ENCODE results near the gene GHRL. TPM values are rescaled to one million over a fixed set of nuclear protein-coding genes. Genes with fewer than 3 reads are reported as not detected.

Gene GHRL
- total and polyA plus RNA-seq, 2 donors, result 0.11 TPM; not detected in 1

- no peak for DNase-seq (ENCODE audit: extremely low spot score)
- H3K4me3 ChIP-seq (ENCODE audit: low read depth, low read length), result no peak overlapping the region
- no peaks in the 10 kb centered on the region for H3K36me3 ChIP-seq (ENCODE audit: insufficient read depth)
- no peak overlapping the region for H3K27ac ChIP-seq (ENCODE audit: low read depth)
- H3K4me1 ChIP-seq (ENCODE audit: insufficient read depth), result no peaks in the 10 kb centered on the region
- WGBS, result 81% methylated on average over 11 of the region's 11 CpGs
Observed at GRCh38 chr3:10334042-10334441, 41.3 kb upstream of the GHRL start.

DNA sequence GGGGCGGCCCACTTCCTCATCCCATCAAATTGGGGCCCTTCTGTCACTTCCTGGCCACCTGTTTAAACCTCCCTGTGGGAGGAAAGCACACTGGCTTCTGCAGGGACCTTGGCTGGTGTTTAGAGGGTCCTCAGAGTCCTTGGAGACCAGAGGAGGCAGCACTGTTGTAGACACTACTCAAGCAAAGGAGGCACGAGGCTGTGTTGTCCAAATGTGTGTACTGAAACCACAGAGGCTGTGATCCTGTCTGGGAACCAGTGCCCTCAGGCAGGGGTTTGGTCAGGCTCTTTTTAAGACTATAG, 40.6 kb upstream of the GHRL start:
- WGBS, result 72% methylated on average over 2 of the region's 2 CpGs
- no peak overlapping the region for H3K27ac ChIP-seq (ENCODE audit: low read depth)
- no peak for DNase-seq (ENCODE audit: extremely low spot score)
- no peaks in the 10 kb centered on the region for H3K36me3 ChIP-seq (ENCODE audit: insufficient read depth)
- H3K4me3 ChIP-seq (ENCODE audit: low read depth, low read length), result no peak overlapping the region
- no peaks in the 10 kb centered on the region for H3K4me1 ChIP-seq (ENCODE audit: insufficient read depth)

DNA sequence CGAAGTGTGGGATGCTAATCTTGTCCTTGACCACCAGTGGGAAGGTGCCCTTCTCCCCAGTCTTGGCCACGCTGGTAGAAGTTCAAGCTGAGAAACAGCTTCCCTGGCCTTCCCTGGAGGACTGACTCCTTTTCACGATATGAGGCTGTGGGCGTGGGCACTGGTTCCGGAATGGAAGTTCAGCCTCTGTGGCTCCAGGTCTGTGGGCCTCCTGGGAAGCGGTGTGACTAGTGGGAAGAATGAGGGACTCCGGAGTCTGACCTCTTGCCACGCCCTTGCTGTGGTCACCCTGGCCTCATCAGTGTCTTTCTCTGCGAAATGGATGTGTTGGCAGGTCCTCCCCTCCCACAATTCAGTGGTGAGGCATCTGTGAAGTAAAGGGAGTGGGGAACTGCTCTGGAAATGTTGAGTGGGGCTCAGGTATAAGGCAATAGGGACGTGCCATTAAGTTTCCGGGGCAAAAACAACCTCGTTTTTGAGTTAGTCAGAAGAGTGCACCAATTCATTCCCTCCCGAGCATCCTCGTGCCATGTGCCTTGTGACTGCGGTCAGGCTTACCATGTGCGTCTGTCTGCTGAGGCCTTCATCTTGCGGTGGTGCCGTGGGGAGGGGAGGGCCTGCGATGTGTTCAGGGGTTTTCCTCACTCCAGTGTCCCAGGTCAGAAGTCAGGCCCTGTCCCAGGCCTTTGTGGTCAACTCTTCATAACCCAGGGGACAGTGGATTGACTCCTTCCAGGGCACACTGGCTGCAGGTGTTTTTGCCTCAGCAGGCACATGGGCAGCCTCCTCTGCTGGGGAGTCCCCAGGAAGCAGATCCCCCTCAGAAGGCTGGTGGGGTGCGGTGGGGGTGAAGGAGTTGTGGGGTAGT, 40.0 kb upstream of the GHRL start:
- H3K27ac ChIP-seq (ENCODE audit: low read depth), result no peak overlapping the region
- no peaks in the 10 kb centered on the region for H3K36me3 ChIP-seq (ENCODE audit: insufficient read depth)
- no peak for DNase-seq (ENCODE audit: extremely low spot score)
- no peak overlapping the region for H3K4me3 ChIP-seq (ENCODE audit: low read depth, low read length)
- H3K4me1 ChIP-seq (ENCODE audit: insufficient read depth), result no peaks in the 10 kb centered on the region
- 88% methylated on average over 20 of the region's 20 CpGs for WGBS

GRCh38 chr3:10331320-10331719, 38.6 kb upstream of the GHRL start:
- Histone ChIP-seq H3K27ac (ENCODE audit: low read depth) (no peak overlapping the region), H3K4me1 (ENCODE audit: insufficient read depth) (no peaks in the 10 kb centered on the region), H3K4me3 (ENCODE audit: low read depth, low read length) (no peak overlapping the region), H3K36me3 (ENCODE audit: insufficient read depth) (no peaks in the 10 kb centered on the region)
- DNase-seq (ENCODE audit: extremely low spot score), result no peak
- 80% methylated on average over 8 of the region's 8 CpGs for WGBS

GRCh38 chr3:10330319-10330718, 37.6 kb upstream of the GHRL start:
- Histone ChIP-seq H3K27ac (ENCODE audit: low read depth) (no peak overlapping the region), H3K36me3 (ENCODE audit: insufficient read depth) (no peaks in the 10 kb centered on the region), H3K4me3 (ENCODE audit: low read depth, low read length) (no peak overlapping the region), H3K4me1 (ENCODE audit: insufficient read depth) (no peaks in the 10 kb centered on the region)
- DNase-seq (ENCODE audit: extremely low spot score), result no peak
- 74% methylated on average over 12 of the region's 12 CpGs for WGBS

GRCh38 chr3:10329495-10330015, 36.8 kb upstream of the GHRL start:
- Histone ChIP-seq H3K4me3 (ENCODE audit: low read depth, low read length) (no peak overlapping the region), H3K4me1 (ENCODE audit: insufficient read depth) (no peaks in the 10 kb centered on the region), H3K27ac (ENCODE audit: low read depth) (no peak overlapping the region), H3K36me3 (ENCODE audit: insufficient read depth) (no peaks in the 10 kb centered on the region)
- WGBS, result 74% methylated on average over 14 of the region's 14 CpGs
- no peak for DNase-seq (ENCODE audit: extremely low spot score)

DNA sequence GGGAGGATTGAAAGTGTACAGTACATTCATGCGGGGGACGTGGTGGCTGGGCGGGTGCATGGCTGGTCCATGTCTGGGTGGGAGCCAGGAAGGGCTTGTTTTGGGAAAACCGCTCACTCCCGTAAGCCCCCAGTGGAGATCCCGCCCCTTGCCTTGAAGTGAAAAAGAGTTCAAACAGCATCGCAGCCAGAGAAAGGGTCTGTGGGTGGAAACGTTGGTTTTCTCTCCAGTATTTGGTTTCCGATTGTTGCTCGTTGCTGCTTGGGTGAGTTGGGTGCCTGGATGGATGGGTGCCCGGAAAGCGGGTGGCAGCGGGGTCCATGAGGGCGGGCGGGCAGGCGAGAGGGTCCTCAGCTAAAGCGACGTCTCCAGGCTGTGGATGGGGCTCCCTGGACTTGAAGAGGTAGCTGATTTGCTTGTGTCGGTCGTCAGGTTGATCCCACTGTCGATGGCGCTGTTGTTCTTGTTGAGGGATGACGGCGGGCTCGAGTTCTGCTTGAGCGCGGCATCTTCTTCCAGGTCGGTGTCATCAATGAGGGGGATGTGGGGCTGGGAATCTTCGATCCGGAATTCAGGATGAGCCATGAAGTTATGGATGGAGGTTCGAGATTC, 35.8 kb upstream of the GHRL start:
- DNase-seq (ENCODE audit: extremely low spot score), result no peak
- Histone ChIP-seq H3K27ac (ENCODE audit: low read depth) (no peak overlapping the region), H3K36me3 (ENCODE audit: insufficient read depth) (no peaks in the 10 kb centered on the region), H3K4me3 (ENCODE audit: low read depth, low read length) (no peak overlapping the region), H3K4me1 (ENCODE audit: insufficient read depth) (no peaks in the 10 kb centered on the region)
- WGBS, result 42% methylated on average over 31 of the region's 31 CpGs

DNA sequence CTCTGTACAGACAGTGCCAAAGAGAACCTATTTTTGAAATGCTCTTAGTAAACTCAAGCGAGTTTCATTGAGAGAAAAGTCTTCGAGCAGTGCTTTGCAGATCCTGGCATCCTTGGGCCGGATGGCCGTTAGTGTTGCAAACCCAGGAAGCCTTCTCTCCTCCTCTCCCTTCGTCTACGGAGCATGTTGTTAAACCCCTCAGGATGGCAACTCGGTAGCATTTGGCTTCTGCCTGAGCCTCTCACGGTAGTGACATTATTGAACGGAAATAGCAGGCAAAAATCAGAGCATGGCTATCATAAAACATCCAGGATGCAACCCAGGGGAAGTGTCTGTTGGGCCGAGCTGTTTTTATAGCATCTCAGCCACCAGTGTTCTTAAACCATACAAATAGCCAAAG, 34.8 kb upstream of the GHRL start:
- DNase-seq (ENCODE audit: extremely low spot score), result no peak

GRCh38 chr3:10322352-10322710, 29.6 kb upstream of the GHRL start:
- H3K27ac ChIP-seq (ENCODE audit: low read depth), result no peak overlapping the region
- H3K4me1 ChIP-seq (ENCODE audit: insufficient read depth), result no peaks in the 10 kb centered on the region
- no peak overlapping the region for H3K4me3 ChIP-seq (ENCODE audit: low read depth, low read length)
- WGBS, result 86% methylated on average over 1 of the region's 1 CpG
- no peaks in the 10 kb centered on the region for H3K36me3 ChIP-seq (ENCODE audit: insufficient read depth)
- DNase-seq (ENCODE audit: extremely low spot score), result no peak

More for the DNA sequence above, 34.8 kb upstream of the GHRL start:
- H3K27ac ChIP-seq (ENCODE audit: low read depth), result no peak overlapping the region
- no peaks in the 10 kb centered on the region for H3K4me1 ChIP-seq (ENCODE audit: insufficient read depth)
- WGBS, result 44% methylated on average over 10 of the region's 10 CpGs
- no peak overlapping the region for H3K4me3 ChIP-seq (ENCODE audit: low read depth, low read length)
- no peaks in the 10 kb centered on the region for H3K36me3 ChIP-seq (ENCODE audit: insufficient read depth)

DNA sequence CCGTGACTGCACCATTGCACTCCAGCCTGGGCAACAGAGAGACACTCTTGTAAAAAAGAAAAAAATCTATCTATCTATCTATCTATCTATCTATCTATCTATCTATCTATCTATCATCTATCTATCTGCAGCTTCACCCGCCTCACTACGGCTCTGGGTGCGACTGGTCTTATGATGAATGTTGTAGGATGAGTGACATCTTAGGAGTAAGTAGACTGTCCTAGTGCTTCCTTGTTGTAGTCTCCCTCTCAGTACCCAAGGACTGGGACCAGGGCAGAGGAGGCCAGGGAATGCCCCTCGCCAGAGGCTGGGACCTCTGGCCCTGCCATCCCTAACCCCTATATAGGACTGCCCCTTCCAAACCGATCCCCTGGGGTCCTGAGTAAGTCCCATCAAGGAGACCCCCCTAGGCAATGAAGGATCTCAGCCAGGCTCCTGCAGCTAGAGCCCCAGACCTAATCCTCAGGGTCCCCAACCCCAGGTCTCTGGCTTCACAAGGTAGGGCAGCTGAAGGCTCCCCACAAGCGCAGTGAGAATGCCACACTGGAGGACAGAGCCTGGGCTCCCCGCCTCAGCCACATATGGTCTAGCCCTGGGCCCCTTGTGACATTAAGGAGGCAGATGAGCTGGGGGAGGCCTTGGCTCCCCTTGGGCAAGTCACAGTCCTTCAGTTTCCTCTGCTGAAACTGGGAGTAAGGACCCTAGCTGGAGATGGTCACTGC, 29.0 kb upstream of the GHRL start:
- Histone ChIP-seq H3K27ac (ENCODE audit: low read depth) (no peak overlapping the region), H3K4me1 (ENCODE audit: insufficient read depth) (no peaks in the 10 kb centered on the region), H3K36me3 (ENCODE audit: insufficient read depth) (no peaks in the 10 kb centered on the region), H3K4me3 (ENCODE audit: low read depth, low read length) (no peak overlapping the region)
- DNase-seq (ENCODE audit: extremely low spot score), result no peak
- WGBS, result 95% methylated on average over 8 of the region's 8 CpGs

- 0% methylated on average over 9 of the region's 9 CpGs for whole genome bisulfite sequencing
- DNase-seq (ENCODE audit: extremely low spot score), result no peak
- Histone ChIP-seq H3K4me3 (ENCODE audit: low read depth, low read length) (peak overlapping the region; percentile 73), H3K36me3 (ENCODE audit: insufficient read depth) (no peaks in the 10 kb centered on the region), H3K27ac (ENCODE audit: low read depth) (peak overlapping the region; percentile 17), H3K4me1 (ENCODE audit: insufficient read depth) (no peaks in the 10 kb centered on the region)
Observed at GRCh38 chr3:10320320-10320677, 27.6 kb upstream of the GHRL start.

- no peaks in the 10 kb centered on the region for H3K4me1 ChIP-seq (ENCODE audit: insufficient read depth)
- DNase-seq (ENCODE audit: extremely low spot score), result no peak
- H3K4me3 ChIP-seq (ENCODE audit: low read depth, low read length), result peak overlapping the region; percentile 73
- 5% methylated on average over 3 of the region's 3 CpGs for WGBS
- no peaks in the 10 kb centered on the region for H3K36me3 ChIP-seq (ENCODE audit: insufficient read depth)
- no peak overlapping the region for H3K27ac ChIP-seq (ENCODE audit: low read depth)
Observed at GRCh38 chr3:10319804-10320203, 27.1 kb upstream of the GHRL start.

DNA sequence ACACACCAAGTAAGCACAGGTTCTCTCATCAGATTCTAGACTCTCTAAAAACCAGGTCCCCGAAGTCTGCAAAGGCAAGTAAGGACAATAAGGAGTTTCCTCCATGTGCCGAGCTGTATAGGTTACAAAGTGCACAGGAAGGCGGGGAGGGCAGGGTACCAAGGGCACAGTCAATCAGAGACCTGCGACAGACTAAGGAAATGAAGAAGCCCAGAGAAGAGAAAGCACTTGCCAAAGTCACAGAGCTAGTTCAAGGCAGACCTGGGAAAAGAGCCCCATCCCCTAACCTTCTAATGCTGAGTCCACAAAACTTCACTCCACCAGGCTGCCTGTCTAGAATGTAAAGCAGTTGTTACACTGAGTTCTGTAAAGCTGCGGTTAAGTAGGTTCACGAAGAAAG, 26.5 kb upstream of the GHRL start:
- 71% methylated on average over 6 of the region's 6 CpGs for WGBS
- no peak overlapping the region for H3K4me3 ChIP-seq (ENCODE audit: low read depth, low read length)

DNA sequence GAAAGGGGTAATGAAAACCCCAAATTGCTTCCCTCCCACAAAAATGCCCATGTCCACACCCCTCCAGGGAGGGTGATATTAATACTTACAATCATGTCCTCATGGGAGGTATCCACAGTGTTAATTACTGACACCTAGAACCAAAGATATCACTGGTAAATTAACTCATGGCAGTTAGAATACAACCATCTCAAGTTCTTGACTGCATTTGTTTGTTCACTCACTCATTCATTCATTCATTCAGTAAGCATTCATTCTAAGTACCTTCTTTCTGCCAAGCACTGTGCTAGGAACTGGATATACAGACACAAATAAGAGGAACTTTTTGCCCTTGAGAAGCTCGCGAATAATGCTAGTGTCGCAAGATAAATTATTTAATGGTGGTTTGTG, 25.2 kb upstream of the GHRL start:
- DNase-seq (ENCODE audit: extremely low spot score), result no peak
- Histone ChIP-seq H3K4me3 (ENCODE audit: low read depth, low read length) (no peak overlapping the region), H3K36me3 (ENCODE audit: insufficient read depth) (no peaks in the 10 kb centered on the region), H3K27ac (ENCODE audit: low read depth) (no peak overlapping the region), H3K4me1 (ENCODE audit: insufficient read depth) (no peaks in the 10 kb centered on the region)
- WGBS, result 95% methylated on average over 3 of the region's 3 CpGs

More for the DNA sequence above, 26.5 kb upstream of the GHRL start:
- Histone ChIP-seq H3K36me3 (ENCODE audit: insufficient read depth) (no peaks in the 10 kb centered on the region), H3K27ac (ENCODE audit: low read depth) (no peak overlapping the region), H3K4me1 (ENCODE audit: insufficient read depth) (no peaks in the 10 kb centered on the region)
- no peak for DNase-seq (ENCODE audit: extremely low spot score)
